ENCODE measurements around the gene GPM6B.
"Not testable (repeated sequence)": the region's sequence is repeated elsewhere in the genome, so short reads cannot be mapped to it uniquely, and the experiment has no call there.

The GPM6B gene

GRCh38 chrX:13730523-13730922, 86.4 kb downstream of the GPM6B start:
- not testable (repeated sequence) for H3K9me3 ChIP-seq (ENCODE audit: low read length); H3K27me3 ChIP-seq (ENCODE audit: insufficient read depth, low read length); H3K4me3 ChIP-seq (ENCODE audit: low read length); H2AFZ ChIP-seq (ENCODE audit: low read depth, low read length); H3K36me3 ChIP-seq (ENCODE audit: insufficient read depth, low read length)
- H3K4me1 ChIP-seq (ENCODE audit: insufficient read depth, low read length): peaks cover 10% of the 10 kb centered on the region

DNA sequence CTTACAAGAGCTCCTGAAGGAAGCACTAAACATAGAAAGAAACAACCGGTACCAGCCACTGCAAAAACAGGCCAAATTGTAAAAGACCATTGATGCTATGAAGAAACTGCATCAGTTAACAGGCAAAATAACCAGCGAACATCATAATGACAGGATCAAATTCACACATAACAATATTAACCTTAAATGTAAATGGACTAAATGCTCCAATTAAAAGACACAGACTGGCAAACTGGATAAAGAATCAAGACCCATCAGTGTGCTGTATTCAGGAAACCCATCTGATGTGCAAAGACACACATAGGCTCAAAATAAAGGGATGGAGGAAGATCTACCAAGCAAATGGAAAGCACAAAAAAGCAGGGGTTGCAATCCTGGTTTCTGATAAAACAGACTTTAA, 90.3 kb downstream of the GPM6B start:
- H2AFZ ChIP-seq (ENCODE audit: low read depth, low read length); H3K27me3 ChIP-seq (ENCODE audit: insufficient read depth, low read length); H3K36me3 ChIP-seq (ENCODE audit: insufficient read depth, low read length); H3K9me3 ChIP-seq (ENCODE audit: low read length); H3K4me3 ChIP-seq (ENCODE audit: low read length); H3K4me1 ChIP-seq (ENCODE audit: insufficient read depth, low read length): not testable (repeated sequence)

- H2AFZ ChIP-seq (ENCODE audit: low read depth, low read length); H3K27me3 ChIP-seq (ENCODE audit: insufficient read depth, low read length); H3K9me3 ChIP-seq (ENCODE audit: low read length); H3K4me1 ChIP-seq (ENCODE audit: insufficient read depth, low read length); H3K36me3 ChIP-seq (ENCODE audit: insufficient read depth, low read length); H3K4me3 ChIP-seq (ENCODE audit: low read length): not testable (repeated sequence)
These were observed 92.0 kb downstream of the GPM6B start for GRCh38 chrX:13724878-13725277.

GRCh38 chrX:13721819-13722519, 94.9 kb downstream of the GPM6B start:
- Histone ChIP-seq H3K9me3 (ENCODE audit: low read length) (no peaks in the 10 kb centered on the region), H3K27me3 (ENCODE audit: insufficient read depth, low read length) (no peaks in the 10 kb centered on the region), H3K36me3 (ENCODE audit: insufficient read depth, low read length) (no peaks in the 10 kb centered on the region), H3K4me3 (ENCODE audit: low read length) (no peak overlapping the region), H3K4me1 (ENCODE audit: insufficient read depth, low read length) (peaks cover 19% of the 10 kb centered on the region), H2AFZ (ENCODE audit: low read depth, low read length) (no peak overlapping the region)

DNA sequence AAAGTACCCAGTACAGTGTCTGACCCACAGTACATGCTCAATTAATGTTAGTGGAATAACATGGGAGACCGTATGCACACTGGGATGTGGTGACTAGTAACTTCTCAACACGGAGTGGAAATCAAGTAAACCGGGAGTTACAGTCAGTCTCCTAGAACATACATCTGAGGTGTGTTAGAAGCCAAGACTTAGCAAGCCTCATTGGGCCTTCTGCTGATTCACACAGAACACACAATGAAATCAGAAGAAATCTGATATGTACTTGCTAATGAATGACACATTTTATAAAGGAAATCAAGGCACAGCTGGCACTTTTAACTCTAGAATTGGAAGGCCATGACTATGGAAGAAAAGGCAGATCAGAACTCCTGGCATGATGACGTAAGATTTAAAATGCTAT, 95.5 kb downstream of the GPM6B start:
- Histone ChIP-seq H3K27me3 (ENCODE audit: insufficient read depth, low read length) (no peaks in the 10 kb centered on the region), H3K9me3 (ENCODE audit: low read length) (no peaks in the 10 kb centered on the region), H2AFZ (ENCODE audit: low read depth, low read length) (no peak overlapping the region), H3K4me1 (ENCODE audit: insufficient read depth, low read length) (peaks cover 19% of the 10 kb centered on the region), H3K36me3 (ENCODE audit: insufficient read depth, low read length) (peaks cover 2% of the 10 kb centered on the region), H3K4me3 (ENCODE audit: low read length) (no peak overlapping the region)
